Measurements from ENCODE around the gene FAM171A2. TPM values are rescaled to one million over a fixed set of nuclear protein-coding genes. Genes with fewer than 3 reads are reported as not detected.

FAM171A2 gene
- total RNA-seq, 1 experiment from 2014 or later, result 27.5 TPM

DNA sequence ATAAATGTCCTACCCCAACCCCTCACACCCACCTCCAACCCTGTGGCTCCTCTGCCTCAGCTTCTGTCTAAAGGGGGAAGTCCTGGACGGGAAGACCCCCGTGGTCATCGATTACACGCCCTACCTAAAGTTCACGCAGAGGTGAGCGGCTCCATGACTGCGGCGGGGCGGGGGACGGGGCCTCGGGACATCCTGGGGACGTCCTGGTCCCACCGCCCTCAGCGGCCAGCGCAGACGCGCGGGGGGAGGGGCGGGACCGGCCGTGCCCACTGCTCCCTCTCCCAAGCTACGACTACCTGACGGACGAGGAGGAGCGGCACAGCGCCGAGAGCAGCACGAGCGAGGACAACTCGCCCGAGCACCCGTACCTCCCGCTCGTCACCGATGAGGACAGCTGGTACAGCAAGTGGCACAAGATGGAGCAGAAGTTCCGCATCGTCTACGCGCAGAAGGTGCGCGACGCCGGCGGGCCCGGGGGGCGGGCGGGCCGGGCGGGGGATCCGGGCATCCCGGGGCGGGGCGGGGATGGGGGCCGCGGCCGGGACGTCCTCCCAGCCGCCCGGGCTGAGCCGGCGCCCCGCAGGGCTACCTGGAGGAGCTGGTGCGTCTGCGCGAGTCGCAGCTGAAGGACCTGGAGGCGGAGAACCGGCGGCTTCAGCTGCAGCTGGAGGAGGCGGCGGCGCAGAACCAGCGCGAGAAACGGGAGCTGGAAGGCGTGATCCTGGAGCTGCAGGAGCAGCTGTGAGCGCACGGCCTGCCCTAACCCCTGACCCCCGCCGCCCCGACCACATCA lies 48.6 kb downstream of the FAM171A2 start:
- no peak overlapping the region for H2AFZ ChIP-seq (ENCODE audit: low read length)
- peak; percentile 88 for DNase-seq

More for the DNA sequence above, 48.6 kb downstream of the FAM171A2 start:
- Histone ChIP-seq H4K8ac (replicated peaks; ENCODE audit: insufficient read length, low read depth, low read length) (no peak overlapping the region), H2BK12ac (ENCODE audit: insufficient read length, low read depth, low read length) (no peak overlapping the region), H4K5ac (ENCODE audit: insufficient read length, low read depth, low read length) (no peak overlapping the region), H4K91ac (ENCODE audit: insufficient read length, low read depth, low read length) (no peak overlapping the region), H3T11ph (ENCODE audit: low read length) (no peak overlapping the region), H3K9me3 (ENCODE audit: control insufficient read depth, low read depth, low read length) (no peaks in the 10 kb centered on the region), H3K56ac (ENCODE audit: insufficient read length, low read depth, low read length) (no peak overlapping the region), H2BK5ac (ENCODE audit: insufficient read length, low read length) (no peak overlapping the region), H3K14ac (ENCODE audit: insufficient read depth, low read length) (no peak overlapping the region), H3K4ac (ENCODE audit: low read depth, low read length) (no peak overlapping the region), H3K23ac (ENCODE audit: insufficient read length, low read depth, low read length) (no peak overlapping the region), H3K23me2 (ENCODE audit: insufficient read length, low read depth, low read length, poor library complexity, severe bottlenecking) (peaks cover 19% of the 10 kb centered on the region), H3K79me1 (ENCODE audit: insufficient read depth, low read depth, low read length, poor library complexity, severe bottlenecking) (no peaks in the 10 kb centered on the region), H3K79me2 (ENCODE audit: insufficient read depth, low read length) (no peaks in the 10 kb centered on the region), H4K20me1 (ENCODE audit: control insufficient read depth, insufficient read depth, insufficient read length) (peaks cover 2% of the 10 kb centered on the region), H3K4me2 (ENCODE audit: insufficient read depth, insufficient read length, low read length) (peak overlapping the region; percentile 73), H2AK5ac (ENCODE audit: insufficient read length, low read length) (no peak overlapping the region), H3K9ac (ENCODE audit: extremely low read depth, insufficient read length, low read length) (no peak overlapping the region), H3K27me3 (ENCODE audit: insufficient read depth, low read length) (peaks cover 8% of the 10 kb centered on the region; the same call in 1 of the 2 replicates), H3K4me1 (ENCODE audit: insufficient read depth, low read length) (no peaks in the 10 kb centered on the region; the same call in 1 of the 2 replicates), H2BK120ac (ENCODE audit: low read depth, low read length, poor library complexity, severe bottlenecking) (no peak overlapping the region), H2BK15ac (ENCODE audit: low read depth, low read length) (no peak overlapping the region), H3K27ac (ENCODE audit: insufficient read length, low read depth, low read length) (no peak overlapping the region), H2BK20ac (ENCODE audit: low read depth, low read length, poor library complexity, severe bottlenecking) (no peak overlapping the region), H3K18ac (ENCODE audit: insufficient read length, low read depth, low read length) (no peak overlapping the region)
- H3K27ac Mint-ChIP-seq, result no peak overlapping the region
- no CpG with 5 or more reads among the region's 81 CpGs for WGBS (ENCODE audit: extremely low coverage, insufficient read length, low lambda C conversion rate)
- TF ChIP-seq, protein P1, sequence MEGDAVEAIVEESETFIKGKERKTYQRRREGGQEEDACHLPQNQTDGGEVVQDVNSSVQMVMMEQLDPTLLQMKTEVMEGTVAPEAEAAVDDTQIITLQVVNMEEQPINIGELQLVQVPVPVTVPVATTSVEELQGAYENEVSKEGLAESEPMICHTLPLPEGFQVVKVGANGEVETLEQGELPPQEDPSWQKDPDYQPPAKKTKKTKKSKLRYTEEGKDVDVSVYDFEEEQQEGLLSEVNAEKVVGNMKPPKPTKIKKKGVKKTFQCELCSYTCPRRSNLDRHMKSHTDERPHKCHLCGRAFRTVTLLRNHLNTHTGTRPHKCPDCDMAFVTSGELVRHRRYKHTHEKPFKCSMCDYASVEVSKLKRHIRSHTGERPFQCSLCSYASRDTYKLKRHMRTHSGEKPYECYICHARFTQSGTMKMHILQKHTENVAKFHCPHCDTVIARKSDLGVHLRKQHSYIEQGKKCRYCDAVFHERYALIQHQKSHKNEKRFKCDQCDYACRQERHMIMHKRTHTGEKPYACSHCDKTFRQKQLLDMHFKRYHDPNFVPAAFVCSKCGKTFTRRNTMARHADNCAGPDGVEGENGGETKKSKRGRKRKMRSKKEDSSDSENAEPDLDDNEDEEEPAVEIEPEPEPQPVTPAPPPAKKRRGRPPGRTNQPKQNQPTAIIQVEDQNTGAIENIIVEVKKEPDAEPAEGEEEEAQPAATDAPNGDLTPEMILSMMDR (conservative IDR thresholded peaks at IDR 0.05), result no peak
- H3K4me3 Mint-ChIP-seq, result peak overlapping the region; percentile 64 to 85
- H3K9me3 Mint-ChIP-seq, result no peaks in the 10 kb centered on the region
- peaks cover 39% of the 10 kb centered on the region for H3K27me3 Mint-ChIP-seq (ENCODE audit: low read depth)
- peaks cover 26 to 37% of the 10 kb centered on the region in 2 experiments for H3K4me1 Mint-ChIP-seq
- peaks cover 5 to 17% (median 8%) of the 10 kb centered on the region in 3 experiments; a peak in 6 of 7 replicates for H3K36me3 Mint-ChIP-seq (ENCODE audit: insufficient read depth in 1 of 3, low read depth in 3 of 3)

Data from H9 (cell line).